Thyroid gland (tissue), 4 donors: ENCODE results near the gene NAV2.

Experiments used
- POLR2A ChIP-seq, 2 donors: fragments of 450-650 bp; IDR thresholded peaks; one replicate each; pipeline ENCODE4 v1.6.1; 2017; ENCODE audit warnings: antibody characterized with exemption in 2 of 2, mild to moderate bottlenecking in 2 of 2, moderate library complexity in 1 of 2
- TF ChIP-seq, protein P1 (sequence below), 6 experiments: fragments of 200-600 bp in 3 of 6; fragments of 450-650 bp in 3 of 6; sonication (generic) in 3 of 6; IDR thresholded peaks; one replicate each; pipeline ENCODE4 v1.5.1; 2016 to 2019; ENCODE audit warnings: antibody characterized with exemption in 6 of 6, mild to moderate bottlenecking in 2 of 6, inconsistent platforms in 1 of 6, moderate library complexity in 1 of 6

DNA sequence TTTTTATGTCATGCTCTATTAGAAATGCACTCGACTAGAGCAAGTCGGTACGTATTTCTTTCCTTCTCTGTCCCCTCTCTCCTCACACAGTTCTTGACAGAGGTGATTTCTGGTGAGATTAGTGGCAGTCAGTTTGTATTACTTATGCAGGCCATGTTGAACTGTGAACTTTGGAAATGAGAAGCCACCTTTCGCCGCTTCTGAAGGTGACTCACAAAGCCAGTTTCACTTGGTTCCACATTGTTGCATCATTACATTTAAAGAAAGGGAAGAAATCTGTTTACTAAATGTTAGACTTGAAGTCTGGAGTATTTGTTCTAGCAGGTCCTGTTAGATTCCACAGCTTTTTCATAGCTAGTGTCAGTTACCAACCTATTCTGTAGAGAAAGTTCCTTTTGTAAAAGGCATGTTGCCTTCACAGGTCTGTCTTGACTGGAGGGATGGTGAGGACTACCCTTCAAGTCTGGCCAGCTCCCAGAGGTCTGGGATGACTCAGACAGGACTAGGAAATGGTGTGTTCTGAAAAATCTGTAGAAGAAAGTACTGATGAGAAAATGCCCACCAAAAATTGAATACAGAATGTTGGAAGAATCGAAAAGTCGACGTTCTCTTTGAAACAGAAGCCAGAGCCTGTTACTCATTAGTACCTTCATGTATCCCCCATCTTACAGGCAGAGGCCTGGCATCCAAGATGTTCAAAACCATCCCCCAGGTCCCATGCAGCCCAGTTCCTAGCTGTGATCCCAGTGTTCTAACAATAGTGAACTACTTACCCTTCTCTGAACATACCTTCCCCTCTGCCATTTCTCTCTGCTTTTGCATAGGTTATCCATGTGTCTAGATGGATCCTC lies 266.3 kb downstream of the NAV2 start:
- TF ChIP-seq, protein P1, sequence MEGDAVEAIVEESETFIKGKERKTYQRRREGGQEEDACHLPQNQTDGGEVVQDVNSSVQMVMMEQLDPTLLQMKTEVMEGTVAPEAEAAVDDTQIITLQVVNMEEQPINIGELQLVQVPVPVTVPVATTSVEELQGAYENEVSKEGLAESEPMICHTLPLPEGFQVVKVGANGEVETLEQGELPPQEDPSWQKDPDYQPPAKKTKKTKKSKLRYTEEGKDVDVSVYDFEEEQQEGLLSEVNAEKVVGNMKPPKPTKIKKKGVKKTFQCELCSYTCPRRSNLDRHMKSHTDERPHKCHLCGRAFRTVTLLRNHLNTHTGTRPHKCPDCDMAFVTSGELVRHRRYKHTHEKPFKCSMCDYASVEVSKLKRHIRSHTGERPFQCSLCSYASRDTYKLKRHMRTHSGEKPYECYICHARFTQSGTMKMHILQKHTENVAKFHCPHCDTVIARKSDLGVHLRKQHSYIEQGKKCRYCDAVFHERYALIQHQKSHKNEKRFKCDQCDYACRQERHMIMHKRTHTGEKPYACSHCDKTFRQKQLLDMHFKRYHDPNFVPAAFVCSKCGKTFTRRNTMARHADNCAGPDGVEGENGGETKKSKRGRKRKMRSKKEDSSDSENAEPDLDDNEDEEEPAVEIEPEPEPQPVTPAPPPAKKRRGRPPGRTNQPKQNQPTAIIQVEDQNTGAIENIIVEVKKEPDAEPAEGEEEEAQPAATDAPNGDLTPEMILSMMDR (IDR thresholded peaks at IDR 0.05) = no peak
- no peak for TF ChIP-seq POLR2A (IDR thresholded peaks at IDR 0.05)
